GDM1 (cell line): ENCODE results near the gene SPRED1.

ENCODE experiments used
- DNase-seq: peaks from one replicate; lab custom pipeline; 2025; lab: John Stamatoyannopoulos, UW

Gene SPRED1

DNA sequence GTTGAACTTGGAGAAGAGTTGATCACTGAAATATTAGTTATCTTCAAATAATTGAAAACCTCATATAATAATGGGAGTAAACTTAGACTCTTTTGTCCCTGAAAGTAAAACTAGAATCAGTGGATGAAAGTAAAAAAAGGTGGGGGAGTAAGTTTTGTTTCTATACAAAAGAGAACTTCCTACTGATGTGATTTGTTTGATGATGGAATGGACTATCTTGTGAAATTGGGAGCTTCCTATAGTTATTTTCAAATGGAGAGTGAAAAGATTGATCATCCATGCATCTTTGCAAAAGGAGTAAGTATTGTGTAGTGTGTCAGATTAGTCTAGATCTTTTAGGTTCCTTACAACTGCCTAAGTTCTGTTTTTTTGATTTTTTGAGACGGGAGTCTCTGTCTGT is 28.4 kb downstream of the SPRED1 start:
- DNase-seq, result no peak

DNA sequence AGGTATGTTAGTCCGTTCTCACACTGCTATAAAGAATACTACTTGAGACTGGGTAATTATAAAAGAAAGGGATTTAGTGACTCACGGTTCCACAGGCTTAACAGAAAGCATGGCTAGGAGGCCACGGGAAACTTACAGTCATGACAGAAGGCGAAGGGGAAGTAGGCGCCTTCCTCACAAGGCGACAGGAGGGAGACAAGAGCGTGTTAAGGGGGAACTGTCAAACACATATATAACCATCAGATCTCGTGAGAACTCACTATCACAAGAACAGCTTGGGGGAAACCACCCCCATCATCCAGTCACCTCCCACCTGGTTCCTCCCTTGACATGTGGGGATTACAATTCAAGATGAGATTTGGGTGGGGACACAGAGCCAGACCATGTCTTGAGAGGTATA is 30.4 kb downstream of the SPRED1 start:
- no peak for DNase-seq

DNA sequence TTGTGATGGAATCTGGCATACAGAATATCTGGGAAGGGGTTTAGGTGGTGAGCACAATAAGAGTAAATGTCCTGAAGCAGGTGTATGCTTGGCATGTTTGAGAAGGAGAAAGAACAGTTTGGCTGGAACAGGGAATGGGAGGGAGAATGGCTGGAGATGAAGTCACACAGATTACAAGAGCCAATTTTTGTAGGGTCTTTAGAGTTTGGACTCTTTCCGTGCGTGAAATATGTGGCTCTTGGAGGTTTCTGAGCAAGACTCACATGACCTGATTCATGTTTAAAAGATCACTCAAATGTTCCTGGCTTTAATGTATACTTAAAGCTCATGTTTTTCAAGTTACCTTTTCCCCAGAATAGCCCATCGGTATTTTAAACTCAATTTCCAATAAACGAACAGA is 32.8 kb downstream of the SPRED1 start:
- DNase-seq, result no peak

DNA sequence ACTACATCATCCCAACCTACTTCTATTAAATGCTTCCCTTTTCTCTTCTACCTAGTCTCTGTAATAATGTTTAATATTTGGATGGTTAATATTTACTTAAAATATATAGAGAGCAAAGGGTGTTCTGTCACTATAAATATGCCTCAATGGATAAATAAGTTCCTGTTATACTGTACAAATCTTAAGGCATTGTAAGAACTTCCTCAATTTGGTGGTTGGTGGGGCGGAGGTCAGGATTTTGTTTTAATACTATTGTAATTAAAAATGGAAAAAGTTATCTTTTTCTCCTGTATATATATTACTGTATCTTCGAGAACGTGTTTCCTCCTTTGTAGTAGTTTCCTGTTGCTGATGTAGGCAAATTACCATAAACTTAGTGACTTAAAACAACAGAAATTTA is 41.5 kb downstream of the SPRED1 start:
- no peak for DNase-seq

DNA sequence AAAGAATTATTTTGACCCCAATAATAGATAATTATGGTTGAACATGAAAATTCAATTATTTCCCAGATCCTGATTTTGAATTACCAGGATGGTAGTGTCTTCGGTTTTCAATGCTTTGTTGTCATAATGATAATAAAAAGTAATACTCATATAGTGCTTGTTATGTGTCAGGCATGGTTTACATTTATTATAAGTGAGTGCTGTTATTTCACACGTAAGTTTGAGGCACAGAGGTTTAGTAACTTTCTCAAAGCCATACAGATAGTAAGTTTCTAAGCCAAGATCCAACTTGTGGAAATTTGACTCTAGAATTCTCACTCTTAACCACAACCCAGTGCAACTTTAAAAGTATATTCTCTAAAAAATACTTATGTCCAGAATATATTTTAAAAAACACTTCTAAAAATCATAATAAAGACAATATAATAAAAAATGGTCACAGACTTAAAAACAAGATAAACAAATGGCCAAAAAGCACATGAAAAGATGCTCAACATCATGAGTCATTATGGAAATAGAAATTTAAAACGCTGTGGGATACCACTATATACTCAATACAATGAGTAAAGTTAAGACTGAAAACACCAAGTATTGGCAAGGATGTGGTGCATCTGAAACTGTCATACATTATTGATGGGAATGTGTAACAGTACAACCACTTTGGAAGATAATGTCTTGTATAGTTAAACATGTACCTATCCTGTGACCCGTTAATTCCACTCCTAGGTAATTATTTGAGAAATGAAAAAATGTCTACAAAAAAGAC is 45.2 kb downstream of the SPRED1 start:
- DNase-seq, result no peak

DNA sequence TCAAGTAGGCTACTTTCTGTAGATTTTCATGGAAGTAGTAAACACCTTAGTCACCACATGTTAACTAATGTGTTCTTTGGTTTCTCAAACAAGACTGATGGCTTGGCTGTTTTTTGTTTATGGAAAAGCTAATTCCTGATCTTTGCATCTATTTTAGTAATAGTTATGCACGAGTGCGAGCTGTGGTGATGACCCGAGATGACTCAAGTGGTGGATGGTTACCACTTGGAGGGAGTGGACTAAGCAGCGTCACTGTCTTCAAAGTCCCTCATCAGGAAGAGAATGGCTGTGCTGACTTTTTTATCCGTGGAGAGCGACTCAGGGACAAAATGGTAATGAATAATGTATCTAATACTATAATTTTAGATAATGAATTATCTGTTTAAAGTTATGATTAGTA is 46.6 kb downstream of the SPRED1 start:
- no peak for DNase-seq

DNA sequence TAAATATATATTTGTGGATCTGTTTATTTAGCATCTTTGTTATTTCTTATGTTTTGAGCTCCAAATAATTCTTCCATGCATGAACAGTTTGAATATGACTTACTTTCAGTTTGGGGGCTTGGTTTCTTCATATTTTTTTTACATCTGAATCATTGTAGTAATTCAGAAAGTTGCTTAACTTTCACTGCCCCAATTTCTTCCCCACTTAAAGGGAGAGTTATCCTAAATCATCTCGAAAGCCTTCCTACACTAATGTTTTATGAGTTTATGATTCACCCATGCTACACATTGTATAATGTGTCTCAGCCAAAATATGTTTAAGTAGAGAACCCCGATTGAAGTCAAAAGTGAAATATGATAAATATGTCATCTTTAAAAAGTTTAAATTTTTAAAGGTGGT is 47.8 kb downstream of the SPRED1 start:
- DNase-seq, result no peak

DNA sequence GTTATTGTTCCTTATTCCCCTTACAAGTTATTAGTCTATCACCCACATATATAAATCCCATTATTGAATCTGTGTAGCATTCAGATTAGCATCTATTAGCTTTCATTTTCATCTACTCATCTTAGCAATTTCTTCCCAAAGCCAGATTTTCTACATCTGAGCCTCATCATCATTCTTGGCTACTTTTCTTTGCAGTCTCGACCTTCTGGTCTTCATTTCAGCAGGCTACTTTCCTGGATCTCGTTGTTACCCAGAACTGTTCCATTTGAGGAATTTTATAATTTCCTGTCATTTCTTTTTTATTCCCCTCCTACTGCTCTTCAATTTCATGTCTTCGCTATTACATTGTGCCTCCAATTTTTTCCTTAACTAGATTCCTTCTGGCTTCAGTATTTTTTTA is 51.8 kb downstream of the SPRED1 start:
- DNase-seq, result no peak

DNA sequence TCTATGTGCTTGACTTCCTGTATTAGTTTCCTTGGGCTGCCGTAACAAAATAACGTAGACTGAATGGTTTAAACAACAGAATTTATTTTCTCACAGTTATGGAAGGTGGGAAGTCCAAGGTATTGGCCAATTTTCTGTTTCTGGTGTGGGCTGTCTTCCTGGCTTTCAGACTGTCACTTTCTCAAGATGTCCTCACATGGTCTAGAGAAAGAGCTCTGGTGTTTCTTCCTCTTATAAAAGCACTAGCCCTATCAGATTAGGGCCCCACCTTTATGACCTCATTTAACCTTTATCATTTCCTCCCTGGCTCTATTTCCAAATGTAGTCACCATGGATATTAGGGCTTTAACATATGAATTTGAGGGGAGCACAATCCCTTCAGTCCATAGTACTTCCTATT is 54.6 kb downstream of the SPRED1 start:
- no peak for DNase-seq

DNA sequence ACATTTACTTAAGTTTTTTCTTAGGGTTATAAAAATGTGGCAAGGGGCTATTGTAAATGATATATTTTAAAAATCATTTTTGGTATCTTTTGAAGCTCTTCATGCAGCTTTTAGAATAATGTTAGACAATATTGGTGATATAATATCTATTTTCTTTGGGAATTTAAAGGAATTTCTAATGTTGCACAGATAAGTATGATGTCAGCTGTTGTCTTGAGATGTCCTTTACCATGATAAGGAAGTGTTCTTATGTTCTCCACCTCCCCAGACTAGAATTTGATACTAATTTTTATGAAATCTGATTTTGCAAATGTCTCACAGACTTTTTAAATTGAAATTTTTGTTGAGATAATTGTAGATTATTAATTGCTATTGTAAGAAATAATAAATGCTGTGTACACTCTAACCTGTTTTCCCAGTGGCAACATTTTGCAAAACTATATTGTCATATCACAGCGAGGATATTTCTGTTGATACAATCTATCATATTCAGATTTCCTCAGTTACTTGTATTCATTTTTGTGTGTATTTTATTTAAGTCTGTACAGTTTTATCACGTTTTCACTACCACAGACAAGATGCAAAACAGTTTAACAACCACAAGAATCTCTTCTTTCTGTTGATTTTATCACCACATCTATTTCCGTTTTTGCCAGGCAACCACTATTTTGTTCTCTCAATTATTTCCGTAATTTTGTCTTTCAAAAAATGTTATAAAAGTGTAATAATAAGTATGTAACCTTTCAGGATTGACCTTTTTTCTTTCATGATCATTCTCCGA is 55.4 kb downstream of the SPRED1 start:
- no peak for DNase-seq

DNA sequence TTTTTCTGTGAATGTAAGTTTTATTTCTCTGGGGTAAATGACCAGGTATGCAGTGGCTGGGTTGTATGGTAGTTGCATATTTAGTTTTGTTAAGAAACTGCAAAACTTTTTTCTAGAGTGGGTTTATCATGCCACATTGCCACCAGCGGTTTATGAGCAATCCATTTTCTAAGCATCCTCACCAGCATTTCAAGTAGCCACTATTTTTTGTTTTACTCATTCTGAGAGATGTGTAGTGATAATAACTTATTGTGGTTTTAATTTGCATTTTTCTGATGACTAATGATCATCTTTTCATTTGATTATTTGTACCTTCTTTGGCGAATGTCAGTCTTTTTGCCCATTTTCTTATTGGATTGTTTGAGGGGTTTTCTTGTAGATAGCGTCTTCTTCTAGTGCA is 56.2 kb downstream of the SPRED1 start:
- DNase-seq, result no peak

DNA sequence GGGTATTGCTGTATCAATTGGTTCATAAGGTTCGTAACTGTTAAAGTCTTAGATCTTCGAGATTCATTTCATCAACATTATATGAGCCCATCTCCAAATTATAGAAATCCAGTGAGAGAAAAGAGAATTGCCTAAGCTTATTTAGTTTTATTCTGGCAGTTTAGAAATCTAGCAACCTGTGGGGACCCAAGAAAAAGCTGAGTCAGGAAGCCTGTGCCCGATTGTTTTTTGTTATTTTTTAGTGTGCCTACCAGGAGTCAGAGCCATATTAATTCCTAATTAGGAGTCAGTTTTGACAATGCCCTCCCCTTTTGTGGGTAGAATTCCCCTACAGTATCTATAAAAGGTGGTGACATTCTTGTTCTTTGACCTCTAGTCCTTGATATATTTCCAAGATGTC is 59.6 kb downstream of the SPRED1 start:
- no peak for DNase-seq

DNA sequence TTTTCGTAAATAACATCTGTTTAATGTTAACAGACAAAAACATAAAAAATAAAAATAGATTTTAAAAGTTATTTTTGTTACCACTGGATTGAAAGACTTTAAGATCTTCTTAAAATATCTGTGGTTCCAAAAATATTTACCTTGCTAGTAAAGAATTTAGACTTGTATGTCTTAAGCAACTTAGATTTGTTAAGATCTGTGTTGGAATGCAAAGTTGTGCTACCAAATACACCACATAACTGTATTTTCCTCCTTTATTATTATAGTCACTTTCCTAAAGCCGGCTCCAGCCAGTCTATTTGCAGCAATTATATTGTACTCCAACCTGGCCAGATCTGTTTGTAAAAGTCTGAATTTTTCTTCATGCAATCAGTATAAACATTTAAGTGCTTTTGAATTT is 63.7 kb downstream of the SPRED1 start:
- no peak for DNase-seq

DNA sequence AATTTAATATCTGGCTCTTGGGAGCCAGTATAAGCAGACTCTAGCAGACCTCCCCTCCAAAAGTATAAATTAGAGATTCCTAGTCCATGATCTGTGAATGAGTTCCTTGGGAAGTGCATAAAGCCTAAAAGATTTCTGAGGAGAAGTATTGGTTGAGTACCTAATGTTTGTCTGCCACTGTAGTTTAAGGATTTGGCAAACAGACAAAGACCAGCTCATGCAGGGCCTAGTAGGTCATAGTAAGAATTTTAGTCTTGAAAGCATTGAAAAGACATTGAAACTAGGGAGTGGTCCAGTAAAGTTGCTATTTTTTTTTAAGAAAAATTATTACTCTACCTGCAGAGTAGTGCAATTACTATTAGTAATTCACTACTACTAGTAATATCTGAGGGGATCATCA is 67.5 kb downstream of the SPRED1 start:
- no peak for DNase-seq

DNA sequence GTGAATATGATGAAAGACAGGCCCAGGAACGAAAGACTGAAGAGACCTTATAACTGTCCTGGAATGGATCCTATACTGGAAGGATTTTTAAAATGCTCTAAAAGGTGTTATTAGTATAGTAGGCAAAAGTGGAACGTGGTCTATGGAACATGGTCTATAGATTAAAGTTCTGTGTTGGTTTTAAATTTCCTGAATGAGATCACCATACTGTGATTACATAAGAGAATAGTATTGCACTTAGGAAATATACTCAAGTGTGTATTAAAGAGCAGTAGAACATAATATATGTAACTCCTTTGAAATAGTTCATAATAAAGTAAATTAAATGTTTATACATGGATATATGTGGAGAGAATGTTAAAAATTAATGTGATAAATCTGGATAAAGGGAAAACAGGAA is 68.2 kb downstream of the SPRED1 start:
- no peak for DNase-seq

DNA sequence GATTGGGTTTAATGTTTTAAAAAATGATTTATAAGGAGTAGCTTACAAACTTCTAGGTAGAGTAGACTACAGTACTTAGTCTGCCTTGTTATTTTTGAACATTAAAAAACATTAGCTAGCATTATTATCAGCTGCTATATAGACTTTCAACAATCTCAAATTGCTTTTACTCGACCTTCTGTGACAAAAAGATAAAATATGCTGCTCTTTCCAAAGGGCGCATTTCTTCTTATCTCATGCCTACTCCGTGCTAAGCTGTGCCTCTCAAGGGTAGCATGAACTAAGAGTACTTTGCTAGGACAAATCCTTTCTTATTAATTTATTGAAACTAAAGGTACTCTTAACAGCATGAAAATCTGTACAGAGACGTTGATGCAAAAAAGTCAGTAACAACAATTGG is 71.3 kb downstream of the SPRED1 start:
- DNase-seq, result no peak

DNA sequence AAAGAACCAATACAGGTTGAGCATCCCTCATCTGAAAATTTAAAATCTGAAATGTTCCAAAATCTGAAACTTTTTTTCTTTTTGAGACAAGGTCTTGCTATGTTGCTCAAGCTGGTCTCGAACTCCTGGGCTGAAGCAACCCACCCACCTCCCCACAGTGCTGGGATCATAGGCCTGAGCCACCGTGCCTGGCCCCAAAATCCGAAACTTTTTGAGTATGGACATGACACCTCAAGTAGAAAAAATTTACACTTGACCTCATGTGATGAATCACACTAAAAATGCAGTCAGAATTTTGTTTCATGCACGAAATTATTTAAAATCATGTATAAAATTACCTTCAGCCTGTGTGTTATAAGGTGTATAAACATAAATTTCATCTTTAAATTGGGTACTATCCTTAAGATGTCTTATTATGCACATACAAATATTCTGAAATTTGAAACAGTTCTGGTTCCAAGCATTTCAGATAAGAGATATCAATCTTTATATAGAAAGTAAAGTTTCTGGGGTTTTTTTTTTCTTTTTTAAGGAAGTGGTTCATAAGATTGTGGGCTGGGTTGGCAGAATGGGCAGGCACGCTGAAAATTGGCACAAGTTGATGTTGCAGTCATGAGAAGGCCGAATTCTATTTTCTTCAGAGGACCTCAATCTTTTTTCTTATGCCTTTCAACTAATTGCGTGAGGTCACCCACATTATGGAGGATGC is 72.5 kb downstream of the SPRED1 start:
- DNase-seq, result no peak

DNA sequence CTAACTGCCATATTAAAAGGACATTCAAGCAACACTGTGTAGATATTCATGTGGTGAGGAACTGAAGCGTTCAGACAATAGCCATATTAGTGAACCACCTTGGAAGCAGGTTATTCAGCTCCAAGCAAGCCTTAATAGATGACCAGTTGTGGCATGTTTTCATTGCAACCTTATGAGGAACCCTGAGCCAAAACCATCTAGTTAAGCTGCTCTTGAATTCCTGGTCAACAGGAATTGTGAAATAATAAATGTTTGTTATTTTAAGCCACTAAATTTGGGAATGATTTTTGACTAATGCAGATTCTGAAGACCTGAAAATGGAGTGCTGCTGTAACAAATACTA is 73.0 kb downstream of the SPRED1 start:
- no peak for DNase-seq

DNA sequence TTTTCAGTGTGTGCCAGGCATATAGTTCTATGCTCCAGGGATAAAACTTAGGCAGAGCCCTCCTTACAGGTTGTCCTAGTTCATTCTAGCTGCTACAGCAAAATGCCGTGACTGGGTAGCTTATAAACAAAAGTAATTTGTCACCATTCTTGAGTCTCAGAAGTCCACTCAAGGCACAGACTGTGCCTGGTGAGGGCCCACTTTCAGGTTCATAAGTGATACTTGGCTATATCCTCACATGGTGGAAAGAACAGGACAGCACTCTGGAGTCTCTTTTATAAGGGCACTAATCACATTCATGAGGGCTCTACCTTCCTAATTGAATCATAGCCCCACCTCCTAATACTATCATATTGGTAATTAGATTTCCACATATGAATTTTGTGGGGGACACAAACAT is 80.1 kb downstream of the SPRED1 start:
- no peak for DNase-seq

DNA sequence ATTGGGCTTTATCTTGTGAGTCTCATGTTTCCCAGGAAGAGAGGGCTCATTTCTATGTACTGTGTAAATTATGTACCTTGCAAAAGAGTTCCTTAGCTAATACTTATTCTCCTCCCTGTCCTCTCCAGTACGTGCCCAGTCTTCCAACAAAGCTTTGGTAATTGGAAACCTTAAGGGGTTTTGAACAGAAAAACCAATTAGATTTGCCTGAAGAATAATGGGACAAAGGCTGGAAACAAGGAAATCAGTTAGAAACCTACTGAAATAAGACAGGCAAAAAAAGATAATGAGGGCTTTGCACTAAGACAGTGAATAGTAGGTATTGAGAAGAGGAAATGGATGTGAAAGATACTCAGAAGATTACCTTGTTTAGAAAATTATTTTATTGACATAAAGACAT is 82.5 kb downstream of the SPRED1 start:
- no peak for DNase-seq

DNA sequence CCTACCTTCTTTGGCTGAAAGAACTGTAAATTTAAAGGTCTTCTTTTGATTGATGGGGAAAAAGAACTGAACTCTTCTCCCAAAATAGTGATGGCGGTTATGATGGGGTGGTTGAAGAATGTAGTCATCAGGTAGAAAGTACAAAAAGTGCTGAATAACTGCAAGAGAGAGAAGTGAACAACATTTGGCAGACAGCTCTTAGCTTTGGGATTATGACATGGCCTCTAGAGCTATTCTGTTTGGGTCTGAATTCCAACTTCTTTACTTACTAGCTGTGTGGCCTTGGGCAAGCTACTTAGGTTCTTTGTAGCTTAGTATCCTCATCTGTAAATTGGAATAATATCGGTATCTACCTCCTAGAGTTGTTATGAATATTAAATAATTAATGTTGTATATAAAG is 91.7 kb downstream of the SPRED1 start:
- no peak for DNase-seq

DNA sequence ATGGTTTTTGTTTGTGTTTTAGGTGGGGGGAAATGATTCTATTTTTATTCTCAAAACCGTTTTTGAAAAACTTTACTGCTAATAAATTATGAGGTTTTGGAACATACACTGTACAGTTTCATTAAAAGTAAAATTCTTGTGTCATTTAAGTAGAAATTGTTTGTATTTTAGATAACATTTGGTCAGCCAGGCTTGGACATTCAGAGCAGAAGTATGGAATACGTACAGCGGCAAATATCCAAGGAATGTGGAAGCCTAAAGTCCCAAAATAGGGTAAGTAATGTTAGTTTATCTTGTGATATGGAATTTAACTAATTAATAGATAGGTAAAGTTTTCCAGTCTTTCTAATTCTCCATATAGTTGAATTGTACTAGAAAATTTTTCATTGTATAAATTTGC is 96.6 kb downstream of the SPRED1 start:
- DNase-seq, result no peak

DNA sequence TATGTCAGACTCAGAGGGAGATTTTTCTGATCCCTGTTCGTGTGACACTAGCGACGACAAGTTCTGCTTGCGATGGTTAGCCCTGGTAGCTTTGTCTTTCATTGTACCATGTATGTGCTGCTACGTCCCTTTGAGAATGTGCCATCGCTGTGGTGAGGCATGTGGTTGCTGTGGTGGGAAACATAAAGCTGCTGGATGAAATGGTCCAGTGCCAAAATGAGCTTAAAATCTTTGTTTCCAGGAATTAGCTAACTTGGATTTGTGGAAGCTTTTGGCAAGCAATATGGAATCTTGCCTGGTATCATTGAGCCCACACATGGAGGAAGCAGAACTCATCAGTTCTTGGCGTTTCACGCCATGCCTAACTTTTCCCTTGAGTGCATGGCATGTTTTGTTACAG is 98.8 kb downstream of the SPRED1 start:
- no peak for DNase-seq
